Ishikawa (cell line): ENCODE data around the gene GBF1.

ENCODE experiments used
- CEBPB ChIP-seq: IDR thresholded peaks from 2 replicates; pipeline ENCODE4 v1.6.1; 2012
- CREB1 ChIP-seq: IDR thresholded peaks from 2 replicates; pipeline ENCODE4 v1.6.1; 2012; ENCODE audit warnings: low read depth
- EGR1 ChIP-seq: IDR thresholded peaks from 2 replicates; pipeline ENCODE4 v1.6.1; 2012
- EP300 ChIP-seq: IDR thresholded peaks from 2 replicates; pipeline ENCODE4 v1.6.1; 2012; ENCODE audit warnings: borderline replicate concordance
- NFIC ChIP-seq: IDR thresholded peaks from 2 replicates; pipeline ENCODE4 v1.6.1; 2012
- RAD21 ChIP-seq: IDR thresholded peaks from 2 replicates; pipeline ENCODE4 v1.6.1; 2012; ENCODE audit warnings: low read depth
- REST ChIP-seq: IDR thresholded peaks from 2 replicates; pipeline ENCODE4 v1.6.1; 2012; ENCODE audit warnings: low read depth, mild to moderate bottlenecking
- TAF1 ChIP-seq: IDR thresholded peaks from 2 replicates; pipeline ENCODE4 v1.6.1; 2012; ENCODE audit warnings: low read depth, mild to moderate bottlenecking
- TCF12 ChIP-seq: IDR thresholded peaks from 2 replicates; pipeline ENCODE4 v1.6.1; 2012; ENCODE audit warnings: low read depth
- TEAD4 ChIP-seq: IDR thresholded peaks from 2 replicates; pipeline ENCODE4 v1.6.1; 2012
- YY1 ChIP-seq: IDR thresholded peaks from 2 replicates; pipeline ENCODE4 v1.6.1; 2012; ENCODE audit warnings: low read depth
- ZBTB7A ChIP-seq: IDR thresholded peaks from 2 replicates; pipeline ENCODE4 v1.6.1; 2012; ENCODE audit warnings: low read depth
- TF ChIP-seq, protein P1 (sequence below): IDR thresholded peaks from 2 replicates; pipeline ENCODE4 v1.6.1; 2012
- TF ChIP-seq, protein P2 (sequence below): IDR thresholded peaks from 2 replicates; pipeline ENCODE4 v1.6.1; 2012

Gene GBF1

DNA sequence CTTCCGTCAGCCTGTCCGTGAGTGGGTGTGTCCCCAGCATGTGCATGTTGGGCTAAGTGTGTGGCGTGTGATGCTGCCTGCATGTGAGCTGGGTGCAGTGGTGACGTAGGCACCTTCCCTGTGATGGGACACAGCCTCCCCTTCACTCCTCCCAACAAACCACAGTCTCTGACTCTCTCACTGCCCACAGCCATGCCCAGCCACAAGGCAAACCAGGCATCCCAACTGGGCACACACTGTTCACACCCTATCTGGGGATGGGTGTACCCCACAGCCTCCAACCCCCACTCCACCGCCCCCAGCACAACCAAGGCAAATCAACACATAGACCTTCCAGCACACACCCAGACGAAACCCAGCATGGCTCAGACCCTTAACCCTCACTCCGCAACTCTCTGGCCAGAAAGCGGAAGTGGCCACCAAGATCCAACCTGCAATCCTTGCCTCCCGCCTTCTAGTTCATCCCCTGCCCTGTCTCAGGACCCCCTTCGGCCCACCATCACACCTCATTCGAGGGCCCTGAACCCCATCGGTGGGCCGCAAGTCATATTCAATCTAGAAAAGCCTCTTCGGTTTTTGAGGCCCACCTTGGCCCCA lies 162.9 kb downstream of the GBF1 start:
- TF ChIP-seq CREB1 = no peak
- no peak for TF ChIP-seq EGR1
- TF ChIP-seq CEBPB = no peak

- TF ChIP-seq YY1 (peak; percentile 44; the same call in 1 of the 2 replicates), EGR1 (peak; percentile 95), ZBTB7A (peak; percentile 48; the same call in 1 of the 2 replicates), NFIC (no peak), EP300 (no peak)
These were observed 163.6 kb downstream of the GBF1 start for GRCh38 chr10:102408728-102409603.

GRCh38 chr10:102409604-102410428 lies 164.5 kb downstream of the GBF1 start:
- TF ChIP-seq REST (no peak), CEBPB (no peak), EGR1 (no peak), TEAD4 (no peak), NFIC (no peak), CREB1 (no peak), YY1 (no peak), TAF1 (no peak), EP300 (no peak), ZBTB7A (no peak)
- TF ChIP-seq, protein P1, sequence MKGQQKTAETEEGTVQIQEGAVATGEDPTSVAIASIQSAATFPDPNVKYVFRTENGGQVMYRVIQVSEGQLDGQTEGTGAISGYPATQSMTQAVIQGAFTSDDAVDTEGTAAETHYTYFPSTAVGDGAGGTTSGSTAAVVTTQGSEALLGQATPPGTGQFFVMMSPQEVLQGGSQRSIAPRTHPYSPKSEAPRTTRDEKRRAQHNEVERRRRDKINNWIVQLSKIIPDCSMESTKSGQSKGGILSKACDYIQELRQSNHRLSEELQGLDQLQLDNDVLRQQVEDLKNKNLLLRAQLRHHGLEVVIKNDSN = no peak
- TF ChIP-seq, protein P2, sequence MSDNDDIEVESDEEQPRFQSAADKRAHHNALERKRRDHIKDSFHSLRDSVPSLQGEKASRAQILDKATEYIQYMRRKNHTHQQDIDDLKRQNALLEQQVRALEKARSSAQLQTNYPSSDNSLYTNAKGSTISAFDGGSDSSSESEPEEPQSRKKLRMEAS = no peak

DNA sequence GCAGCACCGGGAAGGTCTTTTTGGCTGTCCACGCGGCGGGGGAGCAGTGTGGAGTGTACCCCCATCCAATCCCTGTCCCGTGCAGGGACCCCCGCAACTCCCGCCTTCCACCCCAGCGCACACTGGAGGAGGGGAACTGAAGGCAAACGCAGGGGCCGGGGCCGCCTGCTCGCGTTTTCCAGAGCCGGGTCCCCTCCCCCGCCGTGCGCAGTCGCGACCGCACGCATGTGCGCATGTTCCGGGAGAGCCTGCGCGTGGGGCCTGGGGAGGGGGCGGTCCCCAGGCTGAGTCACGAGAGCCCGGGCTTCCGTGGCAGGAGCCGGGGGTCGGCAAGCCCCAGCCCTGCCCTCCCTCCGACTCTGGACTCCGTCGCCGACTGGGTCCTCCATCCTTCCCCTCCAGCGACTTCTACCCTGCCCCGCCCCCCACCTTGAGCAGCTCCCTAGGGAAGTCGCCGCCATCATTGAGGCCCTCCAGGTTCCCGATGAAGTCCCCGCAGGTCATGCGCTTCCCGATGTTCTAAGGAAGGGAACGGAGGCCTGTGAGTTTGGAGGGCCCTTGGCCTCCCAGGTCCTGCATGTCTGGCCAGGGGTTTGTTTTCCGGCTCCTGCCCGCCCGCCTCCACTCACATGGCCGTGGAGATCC lies 165.2 kb downstream of the GBF1 start:
- no peak for TF ChIP-seq ZBTB7A
- no peak for TF ChIP-seq CREB1
- TF ChIP-seq, protein P2 = no peak
- TF ChIP-seq TCF12 = no peak
- no peak for TF ChIP-seq CEBPB
- no peak for TF ChIP-seq EP300
- no peak for TF ChIP-seq REST

DNA sequence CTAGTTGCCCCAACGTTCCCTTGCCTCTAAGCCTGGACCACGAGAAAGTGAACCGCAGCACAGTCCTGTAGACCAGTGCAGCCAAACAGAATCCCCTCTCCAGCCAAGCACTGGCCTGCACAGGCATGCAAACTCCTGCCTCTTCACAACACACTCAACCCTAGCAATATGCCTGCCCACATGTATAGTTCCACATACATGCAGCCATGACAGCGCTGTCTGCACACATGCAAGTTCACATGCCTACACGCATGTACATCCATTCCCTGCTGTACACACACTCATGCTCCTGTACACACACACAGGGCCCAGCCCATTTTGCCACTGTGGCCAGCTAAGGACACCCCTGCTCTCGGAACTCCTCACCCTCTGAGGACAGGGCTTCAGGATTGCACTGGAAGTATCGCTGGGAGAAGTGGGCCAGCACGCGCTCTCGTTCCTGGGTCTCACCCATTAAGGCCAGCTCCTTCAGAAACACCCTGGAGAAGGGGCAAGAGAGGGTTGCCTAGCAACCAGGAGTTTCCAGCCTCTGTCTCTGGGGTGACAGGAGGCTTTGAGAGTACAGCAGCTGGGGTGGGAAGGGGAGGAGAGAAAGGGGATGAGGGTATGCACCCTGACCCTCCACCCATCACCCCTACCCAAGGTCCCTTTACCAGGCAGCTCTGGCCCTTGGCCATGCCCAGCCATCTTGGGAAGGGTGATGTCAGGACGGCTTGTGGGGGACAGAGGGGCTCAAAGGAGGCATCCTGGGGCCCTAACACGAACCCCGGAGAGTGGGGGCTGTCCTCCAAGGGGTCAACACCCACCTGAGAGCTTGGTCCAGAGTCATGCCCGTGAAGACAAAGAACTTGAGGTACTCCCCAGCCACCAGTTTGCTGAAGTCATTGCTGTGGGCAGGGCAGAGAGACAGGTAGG lies 166.3 kb downstream of the GBF1 start:
- no peak for TF ChIP-seq TCF12
- no peak for TF ChIP-seq NFIC
- TF ChIP-seq ZBTB7A = no peak

GRCh38 chr10:102412293-102412692 lies 167.0 kb downstream of the GBF1 start:
- TF ChIP-seq TEAD4 (no peak), CEBPB (no peak), EP300 (no peak), NFIC (no peak), TCF12 (no peak), CREB1 (no peak), EGR1 (no peak), REST (no peak), YY1 (no peak), TAF1 (no peak), RAD21 (no peak)
- TF ChIP-seq, protein P2 = no peak
- TF ChIP-seq, protein P1 = no peak
